Middle frontal gyrus (tissue), 1 donor: ENCODE measurements around the gene HK2.
"Not testable (repeated sequence)": the region's sequence is repeated elsewhere in the genome, so short reads cannot be mapped to it uniquely, and the experiment has no call there.

Experiments used
- DNase-seq: peaks from one replicate; pipeline ENCODE4 v3.0.0-alpha.2; 2015; ENCODE audit warnings: low spot score; ENCODE audit errors: extremely low spot score

Gene HK2

GRCh38 chr2:74877376-74877775 lies 43.4 kb downstream of the HK2 start:
- no peak for DNase-seq

DNA sequence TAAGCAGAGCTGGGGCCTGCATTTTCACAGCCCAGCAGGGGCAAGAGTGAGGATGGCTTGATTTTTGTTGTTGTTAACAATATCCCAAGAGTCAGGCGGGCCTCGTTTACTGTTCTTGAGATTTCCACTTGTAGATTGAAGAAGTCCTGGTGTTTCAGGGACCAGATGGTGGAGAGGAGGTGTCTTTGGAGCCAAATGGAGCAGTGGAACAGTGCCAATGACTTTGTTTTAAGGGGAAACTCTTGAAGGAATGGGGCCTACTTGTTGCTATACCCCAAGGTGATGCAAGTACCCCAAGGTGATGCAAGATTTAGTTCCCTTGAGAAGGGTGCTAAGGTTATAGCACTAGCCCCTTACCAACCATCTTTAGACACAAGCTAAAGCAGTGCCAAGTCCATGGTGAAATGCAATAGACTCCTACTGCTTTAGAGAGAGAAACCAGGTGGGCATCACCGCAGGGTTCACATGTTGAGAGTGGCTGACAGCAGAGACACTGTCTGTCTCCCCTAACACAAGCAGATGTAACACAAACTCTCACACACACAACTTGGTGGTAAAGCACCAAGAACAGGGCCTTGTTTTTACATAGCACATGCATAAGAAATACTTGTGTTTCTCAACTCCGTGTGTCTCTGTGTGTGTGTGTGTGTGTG lies 44.0 kb downstream of the HK2 start:
- DNase-seq, result peak; percentile 29

GRCh38 chr2:74878551-74878950 lies 44.6 kb downstream of the HK2 start:
- DNase-seq, result no peak

DNA sequence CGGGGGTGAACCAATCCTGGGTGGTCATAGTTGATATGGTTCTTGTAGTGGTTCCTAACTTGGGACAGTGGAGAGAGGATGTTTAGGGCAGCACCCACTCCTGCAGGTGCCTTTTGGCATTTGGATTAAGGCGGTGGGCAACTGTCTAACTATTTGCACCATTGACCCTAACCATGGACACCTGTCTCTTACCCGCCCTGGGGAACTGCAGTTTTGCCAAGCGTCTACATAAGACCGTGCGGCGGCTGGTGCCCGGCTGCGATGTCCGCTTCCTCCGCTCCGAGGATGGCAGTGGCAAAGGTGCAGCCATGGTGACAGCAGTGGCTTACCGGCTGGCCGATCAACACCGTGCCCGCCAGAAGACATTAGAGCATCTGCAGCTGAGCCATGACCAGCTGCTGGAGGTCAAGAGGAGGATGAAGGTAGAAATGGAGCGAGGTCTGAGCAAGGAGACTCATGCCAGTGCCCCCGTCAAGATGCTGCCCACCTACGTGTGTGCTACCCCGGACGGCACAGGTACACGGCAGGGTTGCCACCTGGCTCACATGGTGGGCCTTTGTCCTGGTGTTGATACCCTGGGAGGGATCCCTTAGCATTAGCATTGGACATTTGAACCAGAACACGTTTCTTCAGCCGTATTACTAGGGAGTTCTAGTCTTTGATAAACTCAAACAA lies 46.3 kb downstream of the HK2 start:
- no peak for DNase-seq

DNA sequence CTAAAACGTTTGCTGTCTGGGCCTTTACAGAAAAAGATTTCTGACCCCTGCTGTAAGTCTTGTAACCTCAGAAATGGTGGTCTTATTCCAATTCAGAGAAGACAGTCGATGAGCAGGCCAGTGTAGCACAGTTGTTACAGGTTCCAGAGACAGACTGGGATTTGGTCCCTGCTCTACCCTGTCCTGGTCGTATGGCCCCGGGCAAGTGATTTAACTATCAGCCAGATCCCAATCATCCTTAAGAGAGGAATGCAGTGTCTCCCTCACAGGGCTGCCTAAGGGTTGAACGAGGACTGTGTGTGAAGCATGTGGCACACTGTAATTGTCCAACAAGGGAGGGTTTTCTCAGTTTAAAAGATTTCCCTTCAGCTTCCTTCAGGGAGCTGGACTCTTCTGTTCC lies 47.2 kb downstream of the HK2 start:
- no peak for DNase-seq

DNA sequence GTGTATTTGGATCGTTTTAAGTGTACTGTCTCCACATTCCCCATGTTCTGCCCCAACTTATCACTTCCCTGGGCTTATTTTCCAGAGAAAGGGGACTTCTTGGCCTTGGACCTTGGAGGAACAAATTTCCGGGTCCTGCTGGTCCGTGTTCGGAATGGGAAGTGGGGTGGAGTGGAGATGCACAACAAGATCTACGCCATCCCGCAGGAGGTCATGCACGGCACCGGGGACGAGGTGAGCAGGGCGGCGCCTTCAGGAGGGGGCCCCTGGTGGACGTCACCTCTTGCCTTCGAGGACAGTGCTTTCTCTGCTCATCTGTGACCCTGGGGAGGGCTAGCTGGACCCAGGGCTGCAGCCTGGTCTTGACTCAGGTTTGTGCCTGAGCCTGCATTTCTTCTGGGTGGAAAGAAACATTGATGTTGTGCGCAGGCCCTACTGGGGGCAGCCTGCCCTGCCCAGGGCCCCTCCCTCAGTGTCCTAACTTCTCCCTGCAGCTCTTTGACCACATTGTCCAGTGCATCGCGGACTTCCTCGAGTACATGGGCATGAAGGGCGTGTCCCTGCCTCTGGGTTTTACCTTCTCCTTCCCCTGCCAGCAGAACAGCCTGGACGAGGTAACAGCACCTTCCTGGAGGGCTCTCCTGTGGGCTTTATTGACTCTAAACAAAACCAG lies 47.8 kb downstream of the HK2 start:
- no peak for DNase-seq

GRCh38 chr2:74882299-74882687 lies 48.4 kb downstream of the HK2 start:
- no peak for DNase-seq

DNA sequence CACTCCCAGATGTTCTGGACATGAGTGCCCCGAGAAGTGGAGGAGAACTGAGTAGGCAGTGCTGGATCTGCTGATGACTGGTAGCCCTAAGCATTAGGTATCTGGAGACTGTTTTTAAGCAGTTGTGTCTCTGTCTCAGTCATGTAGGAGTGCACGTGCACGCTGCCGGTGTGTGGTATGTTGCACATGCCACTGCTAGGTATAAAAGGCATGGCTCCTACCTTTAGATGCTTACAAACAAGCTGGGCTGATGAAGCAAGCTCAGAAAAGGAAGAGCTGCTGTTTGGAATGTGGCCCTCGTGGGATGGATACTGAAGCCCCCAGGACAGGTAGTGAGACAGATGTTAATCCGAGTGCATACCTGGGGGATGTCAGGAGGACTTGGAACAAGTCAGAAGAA lies 49.1 kb downstream of the HK2 start:
- no peak for DNase-seq

GRCh38 chr2:74884118-74884762 lies 50.3 kb downstream of the HK2 start:
- DNase-seq, result no peak

- DNase-seq, result no peak
Measured at GRCh38 chr2:74884866-74885265, 50.9 kb downstream of the HK2 start.

DNA sequence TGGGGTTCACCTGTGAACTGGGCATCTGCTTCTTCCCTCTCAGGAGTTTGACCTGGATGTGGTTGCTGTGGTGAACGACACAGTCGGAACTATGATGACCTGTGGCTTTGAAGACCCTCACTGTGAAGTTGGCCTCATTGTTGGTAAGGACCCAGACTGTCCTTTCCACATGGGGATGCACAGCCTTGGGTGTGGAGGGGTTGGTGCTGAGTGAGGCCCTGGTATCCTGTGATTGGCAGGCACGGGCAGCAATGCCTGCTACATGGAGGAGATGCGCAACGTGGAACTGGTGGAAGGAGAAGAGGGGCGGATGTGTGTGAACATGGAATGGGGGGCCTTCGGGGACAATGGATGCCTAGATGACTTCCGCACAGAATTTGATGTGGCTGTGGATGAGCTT lies 52.3 kb downstream of the HK2 start:
- DNase-seq, result no peak

DNA sequence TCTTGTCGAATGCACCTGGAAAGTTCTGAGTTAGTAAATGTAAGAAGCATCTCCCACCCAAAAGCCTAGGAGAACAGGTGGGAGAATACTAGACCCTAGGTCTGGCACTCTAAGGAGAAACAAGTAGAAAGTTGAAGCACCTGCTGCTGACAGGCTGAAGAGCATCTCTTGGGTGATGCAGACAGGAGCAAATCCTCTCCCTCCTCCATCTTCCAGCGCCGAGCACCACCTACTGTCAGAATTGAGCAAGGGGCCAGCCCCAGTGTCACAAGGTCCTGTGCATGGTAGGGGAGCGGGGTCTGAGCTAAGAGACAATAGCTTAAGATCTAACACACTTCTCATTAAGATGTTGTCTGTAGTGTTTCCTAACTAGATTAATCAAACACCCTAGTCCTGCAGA lies 52.9 kb downstream of the HK2 start:
- DNase-seq, result no peak

DNA sequence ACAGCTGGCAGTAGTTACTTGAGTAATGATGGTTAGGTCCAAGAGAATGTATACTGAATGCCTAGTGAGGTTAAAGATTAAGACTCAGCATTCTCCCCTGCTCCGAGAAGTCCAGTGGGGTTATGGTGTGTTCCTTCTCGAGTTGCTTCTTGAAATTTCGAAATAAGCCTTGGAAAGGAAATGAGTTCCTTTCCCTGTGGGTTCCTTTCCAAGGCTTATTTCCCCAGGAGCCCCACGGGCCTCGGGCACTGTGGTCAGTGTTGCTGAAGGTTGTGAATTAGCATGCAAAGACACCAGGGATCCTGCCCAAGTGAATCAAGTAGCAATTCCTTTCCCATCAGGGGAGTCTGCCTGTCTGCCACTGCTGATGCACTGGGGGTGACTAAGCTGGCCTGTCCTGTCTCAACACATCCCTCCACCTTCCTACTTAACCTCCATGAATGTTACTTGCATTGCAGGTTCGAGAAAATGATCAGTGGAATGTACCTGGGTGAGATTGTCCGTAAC lies 53.6 kb downstream of the HK2 start:
- no peak for DNase-seq

DNA sequence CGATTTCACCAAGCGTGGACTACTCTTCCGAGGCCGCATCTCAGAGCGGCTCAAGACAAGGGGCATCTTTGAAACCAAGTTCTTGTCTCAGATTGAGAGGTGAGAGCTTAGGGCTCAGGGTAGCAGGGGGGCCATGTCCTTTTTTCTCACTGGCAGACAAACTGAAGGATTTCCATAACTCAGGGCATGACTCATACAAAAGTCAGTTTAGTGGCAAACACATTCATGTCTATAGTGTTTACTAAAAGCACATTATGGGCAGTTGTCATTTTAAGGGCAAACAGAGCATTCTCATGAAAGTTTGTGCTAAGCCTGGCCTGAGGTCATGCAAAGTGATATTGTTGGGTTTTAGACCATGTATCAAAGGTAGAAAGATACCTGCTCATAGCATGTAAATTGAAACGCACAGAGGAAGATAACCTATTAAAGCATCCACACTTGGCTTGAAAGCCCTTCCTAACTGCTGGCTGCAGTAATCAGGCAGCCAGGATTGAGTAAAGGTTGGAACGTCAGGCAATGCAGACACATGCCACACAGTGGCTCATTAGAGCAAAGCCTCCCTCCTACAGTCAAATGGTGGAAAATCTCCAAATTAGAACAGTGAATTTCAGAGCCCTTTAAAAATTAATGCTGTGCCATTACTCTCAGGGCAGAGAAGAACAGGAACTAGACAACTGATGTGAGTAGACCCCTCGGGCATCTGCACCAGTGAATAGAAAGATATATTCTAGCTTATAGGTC lies 54.2 kb downstream of the HK2 start:
- DNase-seq, result no peak

- DNase-seq, result no peak
Measured at GRCh38 chr2:74889159-74889558, 55.2 kb downstream of the HK2 start.

DNA sequence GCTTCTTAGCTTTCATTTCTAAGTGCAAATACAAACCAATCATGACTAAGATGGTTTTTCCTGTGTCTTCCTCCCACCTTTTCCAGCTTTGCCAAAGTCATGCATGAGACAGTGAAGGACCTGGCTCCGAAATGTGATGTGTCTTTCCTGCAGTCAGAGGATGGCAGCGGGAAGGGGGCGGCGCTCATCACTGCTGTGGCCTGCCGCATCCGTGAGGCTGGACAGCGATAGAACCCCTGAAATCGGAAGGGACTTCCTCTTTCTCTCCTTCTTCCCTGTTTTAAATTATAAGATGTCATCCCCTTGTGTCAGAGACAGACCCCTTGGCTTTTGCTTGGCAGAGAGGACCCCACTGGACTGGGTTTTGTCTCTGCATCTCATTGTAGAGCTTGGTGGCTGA lies 56.8 kb downstream of the HK2 start:
- no peak for DNase-seq

GRCh38 chr2:74891136-74891764 lies 57.3 kb downstream of the HK2 start:
- no peak for DNase-seq

DNA sequence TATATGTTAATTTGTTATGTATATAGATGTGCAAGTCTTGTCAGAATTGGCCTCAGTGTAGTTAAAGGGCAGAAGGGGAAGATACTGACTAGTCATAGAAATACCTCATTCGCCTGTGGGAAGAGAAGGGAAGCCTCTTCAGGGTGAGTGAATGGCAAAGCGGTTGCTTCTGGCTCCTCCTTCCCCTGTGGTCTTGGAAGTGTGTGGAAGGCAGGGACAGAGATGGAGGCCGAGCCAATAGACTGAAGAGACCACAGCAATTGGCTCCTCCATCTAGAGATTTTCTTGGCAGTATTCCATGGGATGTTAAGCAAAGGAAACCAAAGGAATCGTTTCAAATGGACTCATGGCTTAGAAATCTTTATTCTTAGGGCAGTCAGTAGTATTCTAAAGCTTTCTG lies 57.9 kb downstream of the HK2 start:
- not testable (repeated sequence) for DNase-seq

- DNase-seq, result no peak
Measured at GRCh38 chr2:74892609-74893008, 58.7 kb downstream of the HK2 start.

GRCh38 chr2:74893332-74893731 lies 59.4 kb downstream of the HK2 start:
- no peak for DNase-seq
